CD4-positive, alpha-beta memory T cell (primary cell): ENCODE measurements around the gene SELENOP. TPM values are rescaled to one million over a fixed set of nuclear protein-coding genes. Genes with fewer than 3 reads are reported as not detected.
A peak's percentile ranks its signal among the peaks of the same experiment; 100 is the strongest.

Experiments
- CTCF ChIA-PET: fragments of 350-600 bp; sonication (Branson Sonifier 250); formaldehyde crosslinking; loops from one replicate; lab custom pipeline; 2021; ENCODE audit warnings: inconsistent platforms; ENCODE audit not compliant: partially characterized antibody; lab: Charles Lee
- POLR2A ChIA-PET: fragments of 350-600 bp; sonication (Branson Sonifier 250); formaldehyde crosslinking; loops from one replicate; lab custom pipeline; 2021; ENCODE audit not compliant: partially characterized antibody; lab: Charles Lee
- DNase-seq, 5 donors: peaks; one replicate each; pipeline versions ENCODE4 v3.0.0 to v3.0.0-alpha.2; 2020 to 2022; ENCODE audit warnings: mixed read lengths in 1 of 5
- H3K27ac ChIP-seq: one replicate; pipeline ENCODE4 v1.7.0; 2013; ENCODE audit warnings: low read depth, low read length
- H3K27me3 ChIP-seq: 2 replicates; pipeline ENCODE4 v1.7.0; 2013; ENCODE audit warnings: mild to moderate bottlenecking, low read length, moderate library complexity; ENCODE audit not compliant: insufficient read depth
- H3K36me3 ChIP-seq: 2 replicates; pipeline ENCODE4 v1.7.0; 2013; ENCODE audit warnings: mild to moderate bottlenecking, low read length, moderate library complexity; ENCODE audit not compliant: insufficient read depth
- H3K4me1 ChIP-seq: 2 replicates; pipeline ENCODE4 v1.7.0; 2013; ENCODE audit warnings: mild to moderate bottlenecking, low read length, moderate library complexity; ENCODE audit not compliant: insufficient read depth
- H3K4me3 ChIP-seq, 2 donors: one replicate each; pipeline ENCODE4 v1.7.0; 2013; ENCODE audit warnings: low read length in 2 of 2, mild to moderate bottlenecking in 1 of 2
- H3K9me3 ChIP-seq, 2 donors: one replicate each; pipeline ENCODE4 v1.7.0; 2013; ENCODE audit warnings: low read length in 2 of 2, control low read depth in 1 of 2; ENCODE audit not compliant: control insufficient read depth in 1 of 2
- H3K27ac Mint-ChIP-seq, 7 donors: one replicate each; pipeline ENCODE4 v1.8.0; 2020 to 2021; ENCODE audit warnings: mixed read lengths in 7 of 7, mild to moderate bottlenecking in 6 of 7, inconsistent platforms in 3 of 7, moderate library complexity in 3 of 7
- H3K27me3 Mint-ChIP-seq, 2 donors: one replicate each; pipeline ENCODE4 v1.8.0; 2020 to 2021; ENCODE audit warnings: mixed read lengths in 2 of 2
- H3K36me3 Mint-ChIP-seq, 2 donors: one replicate each; pipeline ENCODE4 v1.8.0; 2020 to 2021; ENCODE audit warnings: mixed read lengths in 2 of 2, inconsistent platforms in 1 of 2, mild to moderate bottlenecking in 1 of 2
- H3K4me1 Mint-ChIP-seq, 4 donors: one replicate each; pipeline ENCODE4 v1.8.0; 2020 to 2021; ENCODE audit warnings: mixed read lengths in 4 of 4, mild to moderate bottlenecking in 1 of 4
- H3K4me3 Mint-ChIP-seq, 8 donors: one replicate each; pipeline ENCODE4 v1.8.0; 2020 to 2021; ENCODE audit warnings: mixed read lengths in 8 of 8, mild to moderate bottlenecking in 7 of 8, moderate library complexity in 6 of 8, inconsistent platforms in 3 of 8
- H3K9me3 Mint-ChIP-seq, 8 donors: one replicate each; pipeline ENCODE4 v1.8.0; 2020 to 2021; ENCODE audit warnings: mixed read lengths in 8 of 8, mild to moderate bottlenecking in 5 of 8, inconsistent platforms in 3 of 8, moderate library complexity in 1 of 8
- intact Hi-C: fragments of 100-400 bp; cut with micrococcal nuclease; formaldehyde crosslinking; loops from one replicate; pipeline ENCODE4 v1.15.1; 2023
- polyA plus RNA-seq, 2 donors: library from polyadenylated mRNA; unstranded; fragments of 300-500 nt; fragmentation: Illumina TruSeq; gene quantifications; one replicate each; pipeline ENCODE4 v1.2.3, GENCODE V29; 2021
- total RNA-seq, 2 experiments: library from RNA; stranded (reverse); gene quantifications; one replicate each; pipeline ENCODE4 v1.2.3, GENCODE V29; 2021

Gene SELENOP
- total and polyA plus RNA-seq, 4 experiments from 2014 or later: 0.64 to 1.4 (median 0.86) TPM; not detected in 1

DNA sequence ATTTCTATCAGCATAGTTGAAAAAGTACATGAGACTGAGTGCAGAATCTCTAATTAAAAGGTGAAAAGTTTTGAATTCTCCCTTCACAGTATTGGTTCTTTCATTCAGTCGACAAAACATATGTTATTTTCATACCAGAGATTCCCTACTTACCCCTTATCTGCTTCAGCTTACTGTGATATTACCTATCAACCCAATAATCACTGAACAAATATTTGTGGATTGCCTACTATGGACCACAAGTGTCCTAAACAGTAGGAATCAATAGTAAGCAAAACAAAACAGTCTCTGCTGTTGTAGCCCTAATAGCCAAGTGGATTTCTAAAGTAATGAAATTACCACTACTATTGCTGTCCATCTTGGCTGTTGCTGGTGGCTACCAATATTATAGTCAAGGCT is 43.6 kb downstream of the SELENOP start:
- no peak overlapping the region for H3K4me3 Mint-ChIP-seq
- POLR2A ChIA-PET: no interaction called here
- intact Hi-C loops: loop anchor here (5.0 to 10.0 kb wide), 4 partner anchors 113 to 1493 kb away; partner anchors contain the start of gene GHR

DNA sequence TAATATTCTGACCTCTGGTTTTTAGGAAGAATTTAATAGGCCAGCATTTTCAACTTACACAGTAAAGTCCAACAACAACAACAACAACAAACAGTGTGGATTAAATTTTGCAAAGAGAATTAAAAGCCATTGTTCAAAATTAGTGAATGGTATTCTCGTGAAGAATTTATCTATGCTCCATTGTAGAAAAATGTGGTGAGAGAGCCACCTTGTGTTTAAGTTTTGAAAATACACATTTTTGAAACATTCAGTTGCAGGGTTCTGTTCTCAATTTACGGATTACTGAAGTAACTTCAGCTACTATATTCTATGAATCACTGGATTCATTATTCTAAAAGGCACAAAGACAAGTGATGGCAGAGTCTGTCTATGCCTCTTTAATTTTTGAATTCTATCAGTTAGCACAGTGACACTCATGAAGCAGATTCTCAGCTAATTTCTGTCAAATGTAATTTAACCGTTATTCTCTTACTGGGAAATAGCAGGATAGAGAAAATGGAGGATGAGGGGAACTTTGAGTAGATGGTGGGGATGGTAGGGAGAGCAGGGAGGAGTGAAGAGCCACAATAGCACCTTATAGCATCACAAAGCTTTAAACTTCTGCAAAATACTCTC is 44.1 kb downstream of the SELENOP start:
- H3K27ac ChIP-seq: no peak overlapping the region
- H3K4me3 Mint-ChIP-seq: no peak overlapping the region
- H3K36me3 Mint-ChIP-seq: no peaks in the 10 kb centered on the region
- intact Hi-C loops: loop anchor here (1.0 to 10.0 kb wide), 8 partner anchors 113 to 1493 kb away; partner anchors contain the start of gene GHR
- CTCF ChIA-PET: interaction anchor here (0.7 to 1.8 kb wide), 27 partner anchors 13 to 1863 kb away, joined by 3 to 19 read pairs (median 3); partner anchors contain the start of genes FBXO4 and GHR
- no peaks in the 10 kb centered on the region for H3K27me3 ChIP-seq
- POLR2A ChIA-PET: interaction anchor here (0.7 kb wide), 1 partner anchor 254 kb away, joined by 3 read pairs; no protein-coding TSS in a partner anchor
- H3K9me3 ChIP-seq: no peaks in the 10 kb centered on the region
- H3K4me1 ChIP-seq: no peaks in the 10 kb centered on the region
- peak in 4 of 5 donors; percentile 29 to 40 (median 33) for DNase-seq
- H3K36me3 ChIP-seq: no peaks in the 10 kb centered on the region
- H3K27me3 Mint-ChIP-seq: peaks cover 5 to 6% of the 10 kb centered on the region in 2 donors
- H3K4me1 Mint-ChIP-seq: no peaks in the 10 kb centered on the region
- H3K4me3 ChIP-seq: no peak overlapping the region
- H3K9me3 Mint-ChIP-seq: no peaks in the 10 kb centered on the region
- no peak overlapping the region for H3K27ac Mint-ChIP-seq

More for the DNA sequence above, 43.6 kb downstream of the SELENOP start:
- H3K27ac ChIP-seq: no peak overlapping the region
- H3K27ac Mint-ChIP-seq: no peak overlapping the region
- no peaks in the 10 kb centered on the region for H3K4me1 Mint-ChIP-seq
- H3K4me1 ChIP-seq: no peaks in the 10 kb centered on the region
- CTCF ChIA-PET: interaction anchor here (0.7 to 1.8 kb wide), 18 partner anchors 14 to 912 kb away, joined by 3 to 19 read pairs (median 4); partner anchors contain the start of genes FBXO4 and GHR
- DNase-seq: no peak
- no peaks in the 10 kb centered on the region for H3K36me3 ChIP-seq
- H3K9me3 Mint-ChIP-seq: no peaks in the 10 kb centered on the region
- H3K9me3 ChIP-seq: no peaks in the 10 kb centered on the region
- no peak overlapping the region for H3K4me3 ChIP-seq
- H3K36me3 Mint-ChIP-seq: no peaks in the 10 kb centered on the region
- H3K27me3 Mint-ChIP-seq: peaks cover 6 to 8% of the 10 kb centered on the region in 2 donors
- H3K27me3 ChIP-seq: no peaks in the 10 kb centered on the region

GRCh38 chr5:42761791-42762190 is 49.9 kb downstream of the SELENOP start:
- no peaks in the 10 kb centered on the region for H3K27me3 ChIP-seq
- Mint-ChIP-seq H3K27me3 (peaks cover 3 to 7% of the 10 kb centered on the region in 2 donors), H3K36me3 (no peaks in the 10 kb centered on the region), H3K4me1 (peaks cover 5 to 10% (median 8%) of the 10 kb centered on the region in 4 donors), H3K9me3 (no peaks in the 10 kb centered on the region), H3K27ac (no peak overlapping the region), H3K4me3 (no peak overlapping the region)
- DNase-seq: no peak
- H3K4me1 ChIP-seq: no peaks in the 10 kb centered on the region
- intact Hi-C loops: loop anchor here (10.0 kb wide), 2 partner anchors 107 to 1487 kb away; no protein-coding TSS in a partner anchor
- no peak overlapping the region for H3K27ac ChIP-seq
- no peaks in the 10 kb centered on the region for H3K36me3 ChIP-seq
- no peak overlapping the region for H3K4me3 ChIP-seq
- ChIA-PET CTCF (interaction anchor here (1.7 kb wide), 1 partner anchor 140 kb away, joined by 3 read pairs; no protein-coding TSS in a partner anchor), POLR2A (no interaction called here)
- no peaks in the 10 kb centered on the region for H3K9me3 ChIP-seq

DNA sequence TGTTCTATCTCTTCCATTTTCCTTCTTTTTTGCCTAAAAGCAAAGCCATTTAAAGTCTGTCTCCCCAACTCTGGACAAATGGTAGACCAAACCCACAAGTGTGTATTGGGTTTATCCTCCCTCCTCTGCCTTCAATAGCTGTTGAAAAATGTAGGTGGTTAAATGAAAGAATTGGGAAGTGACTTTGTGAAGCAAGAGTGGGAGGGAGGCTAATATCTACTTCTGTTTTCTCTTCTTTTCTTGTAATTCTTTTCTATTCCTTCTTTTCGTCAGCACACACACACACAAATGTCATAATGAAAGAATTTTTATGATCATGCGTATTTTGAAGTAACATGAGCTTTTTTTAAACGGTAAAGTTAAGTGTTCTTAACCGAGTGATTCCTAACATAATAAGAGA is 51.3 kb downstream of the SELENOP start:
- H3K4me1 Mint-ChIP-seq: peaks cover 5 to 14% (median 8%) of the 10 kb centered on the region in 4 donors
- H3K27me3 ChIP-seq: no peaks in the 10 kb centered on the region
- no peaks in the 10 kb centered on the region for H3K9me3 Mint-ChIP-seq
- H3K27ac ChIP-seq: no peak overlapping the region
- CTCF ChIA-PET: interaction anchor here (1.7 kb wide), 1 partner anchor 139 kb away, joined by 3 read pairs; no protein-coding TSS in a partner anchor
- intact Hi-C loops: loop anchor here (10.0 kb wide), 2 partner anchors 106 to 1486 kb away; no protein-coding TSS in a partner anchor
- POLR2A ChIA-PET: no interaction called here
- no peak for DNase-seq
- H3K27me3 Mint-ChIP-seq: peaks cover 4 to 7% of the 10 kb centered on the region in 2 donors
- no peaks in the 10 kb centered on the region for H3K9me3 ChIP-seq
- no peaks in the 10 kb centered on the region for H3K36me3 Mint-ChIP-seq
- no peak overlapping the region for H3K27ac Mint-ChIP-seq
- no peaks in the 10 kb centered on the region for H3K36me3 ChIP-seq
- no peak overlapping the region for H3K4me3 ChIP-seq
- H3K4me1 ChIP-seq: no peaks in the 10 kb centered on the region
- no peak overlapping the region for H3K4me3 Mint-ChIP-seq

- no peak overlapping the region for H3K27ac Mint-ChIP-seq
- Histone ChIP-seq H3K9me3 (no peaks in the 10 kb centered on the region), H3K36me3 (no peaks in the 10 kb centered on the region), H3K27me3 (no peaks in the 10 kb centered on the region), H3K27ac (no peak overlapping the region), H3K4me3 (no peak overlapping the region), H3K4me1 (no peaks in the 10 kb centered on the region)
- intact Hi-C loops: no loop called here
- H3K9me3 Mint-ChIP-seq: no peaks in the 10 kb centered on the region
- H3K27me3 Mint-ChIP-seq: peaks cover 4 to 10% of the 10 kb centered on the region in 2 donors
- no peak overlapping the region for H3K4me3 Mint-ChIP-seq
- CTCF ChIA-PET: no interaction called here
- H3K36me3 Mint-ChIP-seq: no peaks in the 10 kb centered on the region
- H3K4me1 Mint-ChIP-seq: peaks cover 5 to 14% (median 8%) of the 10 kb centered on the region in 4 donors
- POLR2A ChIA-PET: no interaction called here
- no peak for DNase-seq
Observed at GRCh38 chr5:42759456-42759855, 52.2 kb downstream of the SELENOP start.

GRCh38 chr5:42756606-42757601 is 54.8 kb downstream of the SELENOP start, which contains the start of gene CCDC152:
TSS of gene CCDC152 (plus strand) at chr5:42756818. CDS start at chr5:42759122, 2,304 bp downstream.
- no peak within 1 kb of the TSS for H3K27ac ChIP-seq
- no peaks in the 10 kb centered on the region for H3K4me1 ChIP-seq
- peak within 1 kb of the TSS in 1 of 2 donors; percentile 43 for H3K4me3 ChIP-seq
- peak within 1 kb of the TSS; percentile 19 to 67 (median 39) for H3K27ac Mint-ChIP-seq
- H3K36me3 Mint-ChIP-seq: no peaks in the 10 kb centered on the region
- intact Hi-C loops: no loop called here
- no peaks in the 10 kb centered on the region for H3K9me3 Mint-ChIP-seq
- peaks cover 5 to 14% (median 8%) of the 10 kb centered on the region in 4 donors for H3K4me1 Mint-ChIP-seq
- DNase-seq: peak; percentile 30 to 49 (median 35)
- H3K27me3 Mint-ChIP-seq: peaks cover 4 to 10% of the 10 kb centered on the region in 2 donors
- POLR2A ChIA-PET: interaction anchor here (0.6 to 1.5 kb wide), 5 partner anchors 36 to 364 kb away, joined by 3 to 5 read pairs (median 3); partner anchors contain the start of gene ZNF131
- peak within 1 kb of the TSS; percentile 74 to 92 (median 87) for H3K4me3 Mint-ChIP-seq
- no peaks in the 10 kb centered on the region for H3K9me3 ChIP-seq
- no peaks in the 10 kb centered on the region for H3K27me3 ChIP-seq
- no peaks in the 10 kb centered on the region for H3K36me3 ChIP-seq
- CTCF ChIA-PET: interaction anchor here (1.0 to 1.3 kb wide), 2 partner anchors 11 to 15 kb away, joined by 3 read pairs; no protein-coding TSS in a partner anchor
